CMK (cell line): ENCODE results near the gene PIK3R3.

Experiments used
- DNase-seq: peaks from one replicate; pipeline ENCODE4 v3.0.0-alpha.2; 2010; ENCODE audit warnings: low read depth

Gene PIK3R3

DNA sequence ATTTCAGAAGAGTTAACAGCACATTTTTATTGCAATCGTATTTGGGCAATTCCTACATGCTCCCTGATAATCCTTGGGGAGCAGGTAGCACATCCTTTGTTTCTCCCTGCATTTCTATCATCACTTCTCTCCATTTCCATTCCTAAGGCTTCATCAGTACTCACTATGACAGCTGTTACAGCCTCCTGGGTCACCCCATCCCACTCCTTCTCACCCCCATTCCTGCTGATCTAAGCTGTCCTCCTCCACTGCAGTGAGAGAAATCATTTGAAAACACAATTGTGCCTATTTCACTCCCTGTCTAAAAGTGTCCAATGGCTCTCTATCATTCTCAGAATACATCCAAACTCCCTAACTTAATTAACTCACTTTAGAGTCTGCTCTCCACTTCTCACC is 25.5 kb upstream of the PIK3R3 start:
- no peak for DNase-seq

DNA sequence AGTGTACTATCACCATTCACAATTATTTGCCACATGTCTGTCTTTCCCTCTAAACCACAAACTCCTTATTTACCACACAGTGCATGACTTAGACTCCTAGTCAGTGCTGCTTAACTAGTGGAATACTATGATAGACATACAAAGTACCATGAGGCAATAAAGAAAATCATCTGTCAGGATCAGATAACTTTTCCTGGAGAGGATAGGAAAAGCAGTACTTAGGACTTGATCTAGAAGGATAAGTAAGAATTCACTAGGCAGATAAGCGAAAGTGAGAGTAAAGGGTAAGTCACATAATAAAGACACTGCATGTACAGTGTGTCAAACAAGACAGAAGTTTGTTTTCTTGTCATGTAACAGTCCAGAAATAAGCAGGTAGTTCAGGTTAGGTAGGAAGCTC is 21.3 kb upstream of the PIK3R3 start:
- DNase-seq, result no peak

DNA sequence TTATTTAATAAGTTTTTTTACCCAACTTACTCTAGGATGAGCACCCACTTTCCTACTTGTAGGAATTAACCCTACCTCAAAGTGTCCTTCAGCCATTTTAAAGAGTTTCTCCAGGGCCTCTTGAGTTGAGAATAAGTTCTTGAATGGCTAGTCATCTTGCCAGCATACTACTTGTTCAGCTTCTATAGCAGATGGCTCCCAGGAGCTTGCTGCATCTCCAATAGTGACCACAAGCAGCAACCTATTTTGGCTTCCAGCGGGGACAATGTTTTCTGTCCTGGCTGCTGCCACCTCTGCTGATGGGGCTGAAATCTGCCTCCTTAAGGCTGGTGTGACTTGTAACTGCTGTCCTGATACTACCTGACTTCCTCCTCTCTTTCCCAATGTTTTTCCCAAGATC is 20.8 kb upstream of the PIK3R3 start:
- DNase-seq, result no peak

DNA sequence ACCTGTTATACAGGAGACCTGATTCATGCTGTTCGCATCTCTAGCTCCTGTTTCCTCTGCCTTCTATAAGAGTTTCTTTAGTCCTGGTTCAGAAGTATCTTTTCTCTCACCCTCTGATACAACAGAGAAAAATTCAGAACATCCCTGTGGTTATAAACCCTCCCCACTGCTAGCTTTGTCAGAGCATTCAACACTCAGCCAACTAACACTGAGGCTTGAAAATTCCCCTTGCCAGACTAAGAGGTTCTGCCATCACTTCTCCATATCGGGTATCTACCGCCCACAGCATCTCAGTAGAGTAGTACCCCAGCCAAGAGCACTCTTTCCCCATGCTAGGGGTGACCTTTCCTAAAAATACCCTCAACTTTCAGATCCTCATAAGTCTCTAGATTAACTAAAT is 19.6 kb upstream of the PIK3R3 start:
- DNase-seq, result no peak

DNA sequence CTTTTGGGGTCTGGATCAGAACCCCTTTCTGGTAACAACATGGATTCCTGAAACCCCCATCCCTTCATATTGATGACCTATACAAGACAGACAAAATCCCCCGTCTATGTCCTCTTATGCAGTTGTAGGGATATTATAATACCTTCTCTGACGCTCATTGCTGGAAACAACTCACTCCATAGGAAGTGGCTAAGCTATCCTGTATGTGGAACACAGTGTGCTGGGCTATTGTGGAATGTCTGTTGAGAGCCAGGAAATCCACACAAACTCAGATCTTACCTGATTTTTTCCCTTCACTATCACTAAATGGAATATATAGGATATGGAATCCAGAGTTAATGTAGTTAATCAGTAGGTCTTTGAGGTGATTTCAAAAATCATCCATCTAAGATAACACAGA is 17.7 kb upstream of the PIK3R3 start:
- no peak for DNase-seq

- DNase-seq, result no peak
Observed at GRCh38 chr1:46148318-46148717, 15.9 kb upstream of the PIK3R3 start.

DNA sequence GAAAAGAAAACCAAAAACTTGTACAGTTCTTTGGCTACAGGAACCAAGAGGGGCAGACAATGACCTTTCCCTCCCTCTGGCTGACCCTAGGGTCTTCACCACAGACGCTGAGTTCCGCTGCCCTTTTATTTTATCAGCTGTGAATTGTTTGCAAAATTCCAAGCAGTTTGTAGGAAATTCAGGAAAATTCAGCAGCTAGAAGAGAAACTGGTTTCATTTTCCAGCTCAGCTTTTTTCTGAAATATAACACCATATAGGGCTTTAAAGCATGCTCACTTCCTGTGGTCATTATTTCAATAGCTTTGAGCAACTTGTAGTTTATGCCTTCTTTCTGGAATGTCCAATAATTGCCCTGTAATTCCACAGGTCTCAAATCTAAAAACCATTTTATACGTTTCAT is 5.5 kb upstream of the PIK3R3 start:
- DNase-seq, result no peak

- no peak for DNase-seq
Observed at GRCh38 chr1:46136711-46137110, 4.3 kb upstream of the PIK3R3 start.

DNA sequence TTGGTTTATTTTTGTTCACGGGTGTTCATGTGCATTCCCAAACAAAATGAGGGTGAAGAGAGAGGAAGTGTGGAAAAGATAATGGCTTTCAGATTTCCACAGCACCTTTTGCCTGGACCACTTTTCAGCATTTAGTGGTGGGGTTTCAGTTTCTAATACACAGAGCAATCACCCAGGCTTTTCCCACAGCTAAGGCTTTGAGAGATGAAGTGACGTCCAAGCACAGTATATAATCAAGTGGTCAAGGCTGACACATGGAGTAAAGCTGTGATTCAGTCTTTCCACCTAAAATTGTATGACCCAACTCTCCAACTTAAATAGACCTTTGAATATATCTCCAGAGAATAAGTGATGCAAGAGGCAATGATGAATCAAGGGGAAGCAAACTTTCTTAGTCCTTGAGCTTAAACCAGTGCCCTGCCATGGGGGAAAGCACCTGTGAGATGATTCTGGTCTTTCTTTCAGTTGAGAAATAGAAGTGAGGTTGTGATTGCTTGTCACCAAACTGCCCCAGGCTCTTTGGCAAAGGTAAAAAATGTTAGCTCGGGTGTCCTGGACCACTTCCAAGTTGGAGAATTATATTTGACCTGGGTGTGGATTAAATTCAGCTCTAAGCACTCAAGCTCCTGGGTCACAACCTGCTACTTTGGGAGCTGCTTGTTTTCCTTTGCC is 2.4 kb upstream of the PIK3R3 start:
- no peak for DNase-seq

- DNase-seq, result no peak
Observed at GRCh38 chr1:46133781-46134350, 1.4 kb upstream of the PIK3R3 start.

DNA sequence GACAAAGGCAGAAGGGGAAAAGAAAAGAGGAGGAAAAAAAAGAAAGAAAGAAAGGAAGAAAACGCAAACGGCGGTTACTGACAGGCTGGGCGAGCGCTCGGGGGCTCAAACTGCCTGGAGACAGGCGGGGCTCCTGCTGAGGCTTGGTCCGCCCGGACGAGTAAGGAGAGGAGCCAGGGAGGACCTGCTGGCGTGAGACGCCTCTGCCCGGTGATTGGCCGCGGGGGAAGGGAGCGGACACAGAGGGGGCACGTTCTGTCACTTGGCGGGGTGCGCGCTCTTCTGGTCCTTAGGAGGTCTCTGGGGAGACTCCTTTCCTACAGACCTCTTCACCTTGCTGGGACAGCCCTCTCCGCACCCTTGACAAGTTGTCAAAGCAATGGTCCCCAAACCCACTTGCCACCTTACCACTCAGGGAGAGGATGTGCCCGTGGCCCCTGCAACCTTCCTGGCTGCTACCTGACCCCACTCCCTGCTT is 791 bp upstream of the PIK3R3 start:
- DNase-seq, result no peak

DNA sequence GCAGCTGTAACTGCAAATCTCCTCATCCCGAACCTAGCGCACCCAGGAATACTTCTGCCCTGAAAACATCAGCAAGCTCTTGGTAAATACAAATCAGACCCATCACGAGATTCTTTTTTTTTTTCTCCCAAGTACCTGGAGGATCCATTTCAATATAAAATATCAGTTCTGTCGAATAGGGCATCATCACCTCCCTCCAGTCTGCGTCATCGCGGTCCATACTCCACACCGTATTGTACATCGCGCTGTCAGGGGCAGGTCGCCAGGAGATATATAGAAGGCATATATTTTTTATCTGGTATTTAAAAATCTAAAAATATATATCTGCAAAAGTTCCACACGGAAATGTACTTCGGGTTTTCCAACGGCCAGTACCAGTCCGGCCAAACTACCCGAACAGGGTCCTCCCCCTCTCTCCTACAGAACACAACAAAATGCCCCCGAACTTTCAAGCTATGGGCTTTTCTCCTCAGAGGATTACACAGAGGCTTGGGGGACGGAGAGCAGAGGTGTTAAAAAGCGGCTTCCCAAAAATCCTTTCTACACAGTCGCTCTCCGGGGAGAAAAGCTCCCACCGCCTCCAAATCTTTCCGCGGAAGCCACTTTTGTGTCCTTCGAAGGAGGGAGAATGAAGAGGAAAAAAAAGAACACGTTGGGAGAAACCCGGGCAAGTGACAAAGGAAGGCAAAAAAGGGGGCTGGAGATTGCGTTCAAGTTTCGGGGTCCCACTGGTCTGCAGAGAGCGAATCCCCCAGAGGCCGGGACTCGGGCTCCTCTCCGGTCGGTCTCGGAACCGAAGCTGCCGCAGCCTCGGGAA is 509 bp downstream of the PIK3R3 start:
- no peak for DNase-seq

DNA sequence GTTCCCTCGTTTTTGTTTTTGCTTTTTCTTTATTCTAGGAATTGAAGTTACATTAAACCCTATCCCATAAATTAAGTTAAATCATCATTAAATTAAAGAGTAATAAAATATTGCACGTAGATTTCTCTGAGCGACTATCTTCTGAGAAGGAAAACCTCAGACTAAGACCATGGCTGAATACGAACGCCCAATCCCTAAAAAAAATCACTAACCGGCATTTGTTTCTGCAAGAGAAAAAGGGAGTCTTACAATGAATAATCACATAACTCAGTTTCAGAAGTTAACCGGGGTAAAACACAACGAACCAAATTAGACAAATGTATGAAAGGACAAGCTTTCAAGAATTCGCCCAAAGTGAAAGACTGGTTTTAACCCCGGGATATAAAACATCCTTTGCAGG is 1.3 kb downstream of the PIK3R3 start:
- no peak for DNase-seq

DNA sequence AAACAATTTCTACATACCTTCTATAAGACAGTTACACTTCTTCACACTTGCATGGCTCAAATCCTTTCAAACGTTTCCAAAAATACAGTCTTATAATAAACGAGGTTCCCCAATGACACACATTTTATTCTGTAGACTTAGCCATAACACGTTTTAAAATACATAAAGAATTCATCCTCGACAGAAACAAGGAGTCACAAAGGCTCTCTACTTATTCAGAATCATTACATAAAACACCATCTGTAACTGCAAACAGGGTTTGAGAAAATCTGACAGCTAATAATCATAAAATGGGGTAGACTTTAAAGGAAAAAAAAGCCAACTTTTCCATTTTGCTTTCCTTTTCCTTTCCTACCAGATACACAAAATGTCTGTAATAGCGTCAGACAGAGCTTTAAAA is 1.8 kb downstream of the PIK3R3 start:
- DNase-seq, result no peak

GRCh38 chr1:46130121-46130520 is 2.3 kb downstream of the PIK3R3 start:
- DNase-seq, result no peak

- DNase-seq, result no peak
Observed at GRCh38 chr1:46128344-46128743, 4.1 kb downstream of the PIK3R3 start.

DNA sequence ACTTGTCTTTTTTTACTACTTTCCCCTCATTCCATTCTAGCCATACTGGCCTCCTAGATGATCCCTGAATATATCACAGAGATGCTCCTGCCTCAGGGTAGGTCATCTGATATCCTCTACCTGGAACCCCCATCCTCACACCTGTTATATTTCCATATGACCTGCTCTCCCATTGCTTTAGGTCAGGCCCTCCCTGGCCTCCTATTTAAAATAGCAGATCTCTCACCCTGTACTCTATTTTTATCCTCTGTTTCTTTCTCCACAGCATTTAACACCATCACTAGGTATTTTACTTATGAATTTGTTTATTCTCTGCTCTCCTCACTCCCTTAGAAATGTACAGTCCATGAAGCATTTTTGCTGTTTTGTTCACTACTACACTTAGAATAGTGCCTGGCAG is 13.6 kb downstream of the PIK3R3 start:
- DNase-seq, result no peak

- DNase-seq, result no peak
Observed at GRCh38 chr1:46117810-46118494, 14.5 kb downstream of the PIK3R3 start.

GRCh38 chr1:46114925-46115603 is 17.4 kb downstream of the PIK3R3 start:
- no peak for DNase-seq

GRCh38 chr1:46113948-46114347 is 18.5 kb downstream of the PIK3R3 start:
- no peak for DNase-seq

DNA sequence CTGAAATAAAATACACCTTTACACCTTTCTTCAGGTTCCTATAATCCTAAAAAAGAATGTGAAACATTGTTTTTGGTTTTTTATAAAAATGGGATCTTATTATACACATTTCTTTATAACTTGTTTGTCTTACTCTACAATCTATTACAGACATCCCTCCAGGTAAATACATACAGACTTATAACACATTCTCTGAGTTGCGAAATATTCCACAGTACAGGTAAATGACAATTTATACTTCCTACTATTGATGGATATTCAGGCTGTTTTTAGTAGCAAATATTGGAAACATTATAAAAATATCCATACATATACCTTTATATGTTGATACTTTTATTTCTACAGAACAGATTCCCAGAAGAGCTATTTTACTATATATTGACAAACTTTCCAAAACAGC is 20.3 kb downstream of the PIK3R3 start:
- no peak for DNase-seq

DNA sequence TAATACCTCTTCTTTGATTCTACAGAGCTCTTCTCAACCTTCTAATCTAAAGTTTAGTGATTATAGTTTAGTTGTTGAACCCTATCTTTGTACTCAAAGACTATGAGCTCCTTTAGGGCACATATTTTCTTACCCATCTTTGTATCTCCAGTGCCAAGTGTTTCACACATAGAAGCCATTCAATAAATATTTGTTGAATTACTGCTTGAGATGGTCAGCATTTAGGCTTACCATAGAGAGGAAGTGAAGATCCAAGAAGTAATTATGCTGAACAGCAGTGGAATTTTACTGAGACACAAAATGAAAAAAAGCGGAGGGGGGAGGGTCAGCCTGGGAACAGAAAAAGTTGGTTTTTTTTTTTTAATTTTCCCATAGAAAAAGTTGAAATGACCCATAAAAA is 21.9 kb downstream of the PIK3R3 start:
- DNase-seq, result no peak
